K562 (cell line): ENCODE results near the gene SGIP1. TPM values are rescaled to one million over a fixed set of nuclear protein-coding genes. Genes with fewer than 3 reads are reported as not detected.

ENCODE experiments used
- ATAC-seq: fragments of 200-7000 bp; cut with Tn5 transposase; 3 replicates; pipeline ENCODE4 v1.9.1; 2020; ENCODE audit warnings: moderate library complexity
- BruUV-seq: library from RNA; stranded (reverse); fragments of 400-500 nt; replicated peaks from 2 replicates; lab custom pipeline; 2021; lab: Mats Ljungman, UMichigan
- CTCF ChIA-PET: fragments of 300-600 bp; formaldehyde crosslinking; extraction: SDS; loops from one replicate; lab custom pipeline; 2021; ENCODE audit warnings: low intra/inter-chr PET ratio; lab: Yijun Ruan, JAX
- POLR2A ChIA-PET: fragments of 300-600, 350-650 bp; sonication (Branson Sonifier 250); formaldehyde crosslinking; extraction: SDS; loops from one replicate; lab custom pipeline; 2021; ENCODE audit warnings: antibody characterized with exemption, inconsistent platforms; lab: Yijun Ruan, JAX
- DNase-seq, 4 experiments: peaks; one replicate each; pipeline versions ENCODE4 v3.0.0 to v3.0.0-alpha.2; 2011 to 2018; ENCODE audit warnings: low spot score in 3 of 4, mixed read lengths in 3 of 4; ENCODE audit errors: extremely low read depth in 1 of 4
- FAIRE-seq: peaks from 2 replicates; lab custom pipeline; 2011; peaks lifted over from hg19 to GRCh38; lab: Jason Lieb, UNC
- H2AFZ ChIP-seq: 2 replicates; pipeline ENCODE4 v1.6.0; 2011; ENCODE audit warnings: low read depth, low read length, control low read depth, inconsistent platforms
- H3K27ac ChIP-seq: fragments of 200-600 bp; 3 replicates; pipeline ENCODE4 v1.8.0; 2011; ENCODE audit warnings: low read depth, mild to moderate bottlenecking, control low read depth, inconsistent platforms, low read length, moderate library complexity, mixed read lengths; ENCODE audit errors: extremely low read depth
- H3K27me3 ChIP-seq, 2 experiments: fragments of 300-600 bp in 1 of 2; 2 replicates in 1 of 2; 3 replicates in 1 of 2; pipeline versions ENCODE4 v1.6.0 to v1.8.0; 2011; ENCODE audit warnings: inconsistent platforms in 2 of 2, low read length in 2 of 2, mild to moderate bottlenecking in 1 of 2, mixed read lengths in 1 of 2, moderate library complexity in 1 of 2; ENCODE audit not compliant: control insufficient read depth in 2 of 2, insufficient read depth in 2 of 2
- H3K36me3 ChIP-seq: fragments of 300-600 bp; 3 replicates; pipeline ENCODE4 v1.8.0; 2011; ENCODE audit warnings: mild to moderate bottlenecking, low read length, inconsistent platforms; ENCODE audit not compliant: control insufficient read depth, insufficient read depth
- H3K4me1 ChIP-seq, 2 experiments: fragments of 200-600 bp in 1 of 2; replicated peaks in 1 of 2; 2 replicates in 1 of 2; 3 replicates in 1 of 2; pipeline versions ENCODE4 v1.5.1 to v1.8.0; 2011; ENCODE audit warnings: inconsistent platforms in 2 of 2, low read length in 2 of 2, mild to moderate bottlenecking in 1 of 2, mixed read lengths in 1 of 2, moderate library complexity in 1 of 2; ENCODE audit not compliant: control insufficient read depth in 2 of 2, insufficient read depth in 2 of 2
- H3K4me2 ChIP-seq: 2 replicates; pipeline ENCODE4 v1.6.1; 2011; ENCODE audit warnings: low read length, control low read depth, inconsistent platforms, mixed read lengths; ENCODE audit not compliant: insufficient read depth
- H3K4me3 ChIP-seq: fragments of 200-600 bp; sonication (generic), shearing (Covaris generic); 2 replicates; pipeline ENCODE4 v1.5.1; 2016; ENCODE audit warnings: control low read depth, inconsistent platforms
- H3K79me2 ChIP-seq: fragments of 200-600 bp; 3 replicates; pipeline ENCODE4 v1.8.0; 2011; ENCODE audit warnings: low read length, inconsistent platforms; ENCODE audit not compliant: control insufficient read depth, insufficient read depth
- H3K9ac ChIP-seq, 2 experiments: 2 replicates each; pipeline versions ENCODE4 v1.6.0 to v1.6.1; 2011; ENCODE audit warnings: low read depth in 2 of 2, low read length in 2 of 2, control low read depth in 1 of 2, inconsistent platforms in 1 of 2, mild to moderate bottlenecking in 1 of 2, mixed read lengths in 1 of 2; ENCODE audit not compliant: insufficient read depth in 1 of 2
- H3K9me1 ChIP-seq: one replicate; pipeline ENCODE4 v1.6.0; 2011; ENCODE audit warnings: inconsistent platforms, mild to moderate bottlenecking, low read length, moderate library complexity; ENCODE audit not compliant: control insufficient read depth, insufficient read depth
- H3K9me3 ChIP-seq: replicated peaks from 2 replicates; pipeline ENCODE4 v1.5.1; 2011; ENCODE audit warnings: low read depth, low read length, inconsistent platforms; ENCODE audit not compliant: control insufficient read depth, insufficient read depth
- H4K20me1 ChIP-seq: replicated peaks from 2 replicates; pipeline ENCODE4 v1.6.1; 2011; ENCODE audit warnings: low read length, inconsistent platforms, mixed read lengths; ENCODE audit not compliant: control insufficient read depth, insufficient read depth
- CBFA2T2 ChIP-seq: fragments of 450-650 bp; conservative IDR thresholded peaks from 2 replicates; pipeline ENCODE4 v1.6.1; 2017; ENCODE audit warnings: mild to moderate bottlenecking
- EGR1 ChIP-seq: fragments of 450-650 bp; conservative IDR thresholded peaks from 2 replicates; pipeline ENCODE4 v1.6.1; 2017; ENCODE audit warnings: mild to moderate bottlenecking
- ERF ChIP-seq: fragments of 450-650 bp; formaldehyde crosslinking; IDR thresholded peaks from 2 replicates; pipeline ENCODE4 v1.4.0; 2020; ENCODE audit warnings: mild to moderate bottlenecking, mixed read lengths
- FOXJ2 ChIP-seq: fragments of 200-800 bp; sonication (Bioruptor generic); IDR thresholded peaks from 2 replicates; pipeline ENCODE4 v1.6.1; 2016; ENCODE audit warnings: missing genetic modification characterization, missing compliant biosample characterization
- HNRNPL ChIP-seq: fragments of 200-400 bp; formaldehyde crosslinking; IDR thresholded peaks from 2 replicates; pipeline ENCODE4 v1.6.1; 2017; ENCODE audit warnings: low read depth, mild to moderate bottlenecking, low read length
- IFI16 ChIP-seq: fragments of 250-450 bp; sonication (Bioruptor Pico); IDR thresholded peaks from 2 replicates; pipeline ENCODE4 v2.1.2; 2022; ENCODE audit warnings: mild to moderate bottlenecking, inconsistent platforms
- ILK ChIP-seq: fragments of 450-650 bp; IDR thresholded peaks from 2 replicates; pipeline ENCODE4 v1.6.1; 2016; ENCODE audit warnings: missing genetic modification characterization, low read depth, mild to moderate bottlenecking, missing compliant biosample characterization, moderate library complexity, borderline replicate concordance
- KAT8 ChIP-seq: fragments of 450-650 bp; IDR thresholded peaks from 2 replicates; pipeline ENCODE4 v1.6.1; 2016; ENCODE audit warnings: low read depth, mild to moderate bottlenecking
- MTA2 ChIP-seq: fragments of 450-650 bp; IDR thresholded peaks from 2 replicates; pipeline ENCODE4 v1.6.1; 2016; ENCODE audit warnings: low read depth
- SUPT5H ChIP-seq: fragments of 450-650 bp; IDR thresholded peaks from 2 replicates; pipeline ENCODE4 v1.6.1; 2016
- ZKSCAN3 ChIP-seq: fragments of 250-450 bp; sonication (Bioruptor Pico); IDR thresholded peaks from 2 replicates; pipeline ENCODE4 v1.4.0; 2020
- ZNF146 ChIP-seq: IDR thresholded peaks from one replicate; pipeline ENCODE4 v1.6.1; 2018; ENCODE audit warnings: missing compliant biosample characterization; ENCODE audit not compliant: unreplicated experiment
- ZNF764 ChIP-seq: fragments of 250-450 bp; sonication (Bioruptor Pico); IDR thresholded peaks from 2 replicates; pipeline ENCODE4 v1.4.0; 2020; ENCODE audit warnings: low read depth, mild to moderate bottlenecking, moderate library complexity
- WGBS: fragments of 100-300 bp; shearing (Covaris generic); methylation state at CpG from one replicate; pipeline ENCODE4 v1.1.6; 2016; ENCODE audit warnings: low coverage, mixed read lengths; ENCODE audit not compliant: insufficient coverage; ENCODE audit errors: missing lambda C conversion rate; 5-methylcytosine and 5-hydroxymethylcytosine counted together
- in situ Hi-C: fragments of 300-500 bp; cut with MboI; formaldehyde crosslinking; loops from 4 replicates; pipeline ENCODE4 v1.15.0; 2018; ENCODE audit warnings: inconsistent platforms, mixed read lengths
- intact Hi-C: fragments of 100-400 bp; cut with micrococcal nuclease; formaldehyde crosslinking; loops from 2 replicates; pipeline ENCODE4 v1.14.2; 2022
- polyA plus RNA-seq, 8 experiments: library from polyadenylated mRNA; depleted of rRNA in 4 of 8; stranded (reverse) in 5 of 8; unstranded in 3 of 8; fragments of >200 nt; fragmentation: Nextera tagmentation in 2 of 8; fragmentation: Illumina TruSeq in 1 of 8; extraction: Ambion mirVana in 2 of 8; extraction: Trizol in 1 of 8; gene quantifications; 2 replicates each; pipeline versions ENCODE4 v1.2.1 to v1.2.3, GENCODE V29; 2011 to 2014; ENCODE audit warnings: inconsistent platforms in 1 of 8, missing spikeins in 1 of 8
- total RNA-seq, 7 experiments: library from RNA; depleted of rRNA in 6 of 7; stranded (reverse); fragments of >200 nt in 6 of 7; fragmentation: Illumina TruSeq in 2 of 7; extraction: Trizol in 2 of 7; gene quantifications; 2 replicates each; pipeline versions ENCODE4 v1.2.1 to v1.2.3, GENCODE V29; 2011 to 2021; ENCODE audit warnings: low replicate concordance in 1 of 7
- TF ChIP-seq, protein P1 (sequence below), 2 experiments: fragments of 450-650 bp; IDR thresholded peaks; 2 replicates each; pipeline ENCODE4 v1.6.1; 2018; ENCODE audit warnings: mild to moderate bottlenecking in 2 of 2, low read depth in 1 of 2; ENCODE audit not compliant: partially characterized antibody in 2 of 2

The SGIP1 gene
- total and polyA plus RNA-seq, 9 of the 15 experiments (the other 6 are each of a cell fraction or from before 2014, with no cell fraction given) = 0.07 to 0.35 TPM; not detected in 7

DNA sequence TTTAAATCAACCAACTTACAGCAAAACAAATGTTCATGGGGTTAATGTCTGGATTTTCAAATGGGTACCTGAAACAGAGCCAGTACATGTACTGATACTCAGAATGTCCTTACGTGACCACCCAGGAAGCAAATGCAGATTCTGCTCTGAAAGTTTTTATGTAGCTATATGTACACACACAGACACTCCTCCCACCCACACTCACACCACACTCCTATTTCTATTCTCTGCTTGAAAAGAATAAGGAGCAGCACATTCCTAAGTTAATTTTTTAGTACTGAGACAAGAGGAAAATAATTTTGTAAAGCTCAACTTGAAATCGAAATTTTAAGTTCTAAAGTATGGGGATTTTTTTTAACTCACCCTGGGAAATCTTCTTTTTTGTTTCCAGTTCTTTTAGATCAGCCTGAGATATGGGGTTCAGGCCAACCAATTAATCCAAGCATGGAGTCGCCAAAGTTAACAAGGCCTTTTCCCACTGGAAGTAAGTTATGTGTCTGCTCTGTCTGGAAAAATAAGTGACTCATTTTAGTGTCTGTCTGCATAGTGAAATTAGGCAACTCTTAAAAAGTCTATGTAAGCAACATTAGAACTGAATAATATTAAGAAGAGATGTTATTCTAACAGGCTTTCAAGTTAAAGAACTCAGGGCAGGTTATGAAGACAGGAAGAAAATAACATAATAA lies 142.8 kb downstream of the SGIP1 start:
- POLR2A ChIA-PET = interaction anchor here (1.2 kb wide), 1 partner anchor 10 kb away, joined by 3 read pairs; no protein-coding TSS in a partner anchor
- intact Hi-C loops (no loop called here), in situ Hi-C loops (no loop called here)
- no peaks in the 10 kb centered on the region for H4K20me1 ChIP-seq
- H3K4me2 ChIP-seq = no peak overlapping the region
- 0 out of 5 replicates have a peak, but pooled peaks cover 0 to 3% of the 10 kb centered on the region in 2 experiments for H3K27me3 ChIP-seq
- ATAC-seq (no peak), DNase-seq (no peak), FAIRE-seq (no peak)
- no peaks in the 10 kb centered on the region for H3K36me3 ChIP-seq
- no peak overlapping the region for H3K9ac ChIP-seq
- no peaks in the 10 kb centered on the region for H3K79me2 ChIP-seq
- no peak overlapping the region for H3K4me3 ChIP-seq
- no peak overlapping the region for H2AFZ ChIP-seq
- no peak overlapping the region for H3K27ac ChIP-seq
- H3K9me1 ChIP-seq = no peaks in the 10 kb centered on the region
- WGBS = 2% methylated on average over 3 of the region's 3 CpGs
- BruUV-seq = no TSS peak
- H3K4me1 ChIP-seq = no peaks in the 10 kb centered on the region
- H3K9me3 ChIP-seq = no peaks in the 10 kb centered on the region
- CTCF ChIA-PET = no interaction called here
- no peak for TF ChIP-seq KAT8
- no peak for TF ChIP-seq IFI16 (CRISPR knock-in tag)
- no peak for TF ChIP-seq HNRNPL
- TF ChIP-seq ZNF764 (CRISPR knock-in tag) = no peak
- TF ChIP-seq EGR1 = no peak
- TF ChIP-seq, protein P1, sequence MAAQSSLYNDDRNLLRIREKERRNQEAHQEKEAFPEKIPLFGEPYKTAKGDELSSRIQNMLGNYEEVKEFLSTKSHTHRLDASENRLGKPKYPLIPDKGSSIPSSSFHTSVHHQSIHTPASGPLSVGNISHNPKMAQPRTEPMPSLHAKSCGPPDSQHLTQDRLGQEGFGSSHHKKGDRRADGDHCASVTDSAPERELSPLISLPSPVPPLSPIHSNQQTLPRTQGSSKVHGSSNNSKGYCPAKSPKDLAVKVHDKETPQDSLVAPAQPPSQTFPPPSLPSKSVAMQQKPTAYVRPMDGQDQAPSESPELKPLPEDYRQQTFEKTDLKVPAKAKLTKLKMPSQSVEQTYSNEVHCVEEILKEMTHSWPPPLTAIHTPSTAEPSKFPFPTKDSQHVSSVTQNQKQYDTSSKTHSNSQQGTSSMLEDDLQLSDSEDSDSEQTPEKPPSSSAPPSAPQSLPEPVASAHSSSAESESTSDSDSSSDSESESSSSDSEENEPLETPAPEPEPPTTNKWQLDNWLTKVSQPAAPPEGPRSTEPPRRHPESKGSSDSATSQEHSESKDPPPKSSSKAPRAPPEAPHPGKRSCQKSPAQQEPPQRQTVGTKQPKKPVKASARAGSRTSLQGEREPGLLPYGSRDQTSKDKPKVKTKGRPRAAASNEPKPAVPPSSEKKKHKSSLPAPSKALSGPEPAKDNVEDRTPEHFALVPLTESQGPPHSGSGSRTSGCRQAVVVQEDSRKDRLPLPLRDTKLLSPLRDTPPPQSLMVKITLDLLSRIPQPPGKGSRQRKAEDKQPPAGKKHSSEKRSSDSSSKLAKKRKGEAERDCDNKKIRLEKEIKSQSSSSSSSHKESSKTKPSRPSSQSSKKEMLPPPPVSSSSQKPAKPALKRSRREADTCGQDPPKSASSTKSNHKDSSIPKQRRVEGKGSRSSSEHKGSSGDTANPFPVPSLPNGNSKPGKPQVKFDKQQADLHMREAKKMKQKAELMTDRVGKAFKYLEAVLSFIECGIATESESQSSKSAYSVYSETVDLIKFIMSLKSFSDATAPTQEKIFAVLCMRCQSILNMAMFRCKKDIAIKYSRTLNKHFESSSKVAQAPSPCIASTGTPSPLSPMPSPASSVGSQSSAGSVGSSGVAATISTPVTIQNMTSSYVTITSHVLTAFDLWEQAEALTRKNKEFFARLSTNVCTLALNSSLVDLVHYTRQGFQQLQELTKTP (IDR thresholded peaks at IDR 0.05; ENCODE audit: low read depth in 1 of 2, partially characterized antibody in 2 of 2) = no peak
- TF ChIP-seq ZKSCAN3 (CRISPR knock-in tag) = no peak
- TF ChIP-seq CBFA2T2 = no peak
- no peak for TF ChIP-seq SUPT5H
- no peak for TF ChIP-seq ERF (CRISPR knock-in tag)
- no peak for TF ChIP-seq FOXJ2 (tag)
- no peak for TF ChIP-seq MTA2
- TF ChIP-seq ZNF146 (CRISPR knock-in tag) = no peak
- TF ChIP-seq ILK = no peak
